Measurements from ENCODE around the gene ITPRID1. TPM values are rescaled to one million over a fixed set of nuclear protein-coding genes. Genes with fewer than 3 reads are reported as not detected.

The ITPRID1 gene
- total RNA-seq, 2 donors from 2014 or later: 5.6 to 21.8 TPM

- Histone ChIP-seq H3K27me3 (ENCODE audit: control insufficient read depth, insufficient read depth, low read length, poor library complexity, severe bottlenecking) (no peaks in the 10 kb centered on the region), H3K4me3 (ENCODE audit: low read length) (no peak overlapping the region), H3K9me3 (ENCODE audit: control insufficient read depth, low read length) (no peaks in the 10 kb centered on the region), H3K27ac (ENCODE audit: low read depth, low read length) (no peak overlapping the region), H3K36me3 (ENCODE audit: control insufficient read depth, insufficient read depth, low read length) (no peaks in the 10 kb centered on the region), H3K9ac (ENCODE audit: extremely low read depth, low read length, poor library complexity, severe bottlenecking) (no peak overlapping the region), H3K4me1 (ENCODE audit: control insufficient read depth, insufficient read depth, low read length) (peaks cover 6% of the 10 kb centered on the region)
- no peaks in the 10 kb centered on the region for H3K9me3 Mint-ChIP-seq
- H3K27me3 Mint-ChIP-seq (ENCODE audit: insufficient read depth): no peaks in the 10 kb centered on the region
- no peaks in the 10 kb centered on the region for H3K36me3 Mint-ChIP-seq (ENCODE audit: low read depth)
- H3K27ac Mint-ChIP-seq: no peak overlapping the region
- H3K4me1 Mint-ChIP-seq: peaks cover 30% of the 10 kb centered on the region
- no peak for TF ChIP-seq CTCF (conservative IDR thresholded peaks at IDR 0.05)
- H3K4me3 Mint-ChIP-seq: no peak overlapping the region
- WGBS, 2 experiments (ENCODE audit: insufficient coverage in 1 of 2, insufficient read length in 1 of 2): 95 to 100% methylated on average over 1 of the region's 1 CpG
- no peak for DNase-seq
Measured at GRCh38 chr7:31550432-31550831, 36.5 kb downstream of the ITPRID1 start.

- H3K9me3 ChIP-seq (ENCODE audit: control insufficient read depth, low read length): peaks cover 26% of the 10 kb centered on the region
- peaks cover 6% of the 10 kb centered on the region for H3K4me1 ChIP-seq (ENCODE audit: control insufficient read depth, insufficient read depth, low read length)
- no peak overlapping the region for H3K9ac ChIP-seq (ENCODE audit: extremely low read depth, low read length, poor library complexity, severe bottlenecking)
- Mint-ChIP-seq H3K36me3 (ENCODE audit: low read depth) (peaks cover 25% of the 10 kb centered on the region), H3K4me3 (no peak overlapping the region), H3K27ac (peak overlapping the region; percentile 14), H3K27me3 (ENCODE audit: insufficient read depth) (peaks cover 9% of the 10 kb centered on the region), H3K9me3 (peaks cover 12% of the 10 kb centered on the region), H3K4me1 (peaks cover 30% of the 10 kb centered on the region)
- no peak overlapping the region for H3K4me3 ChIP-seq (ENCODE audit: low read length)
- no peak for DNase-seq
- no peak for TF ChIP-seq CTCF (conservative IDR thresholded peaks at IDR 0.05)
- no peak overlapping the region for H3K27ac ChIP-seq (ENCODE audit: low read depth, low read length)
- peaks cover 16% of the 10 kb centered on the region for H3K36me3 ChIP-seq (ENCODE audit: control insufficient read depth, insufficient read depth, low read length)
- H3K27me3 ChIP-seq (ENCODE audit: control insufficient read depth, insufficient read depth, low read length, poor library complexity, severe bottlenecking): peaks cover 8% of the 10 kb centered on the region
Measured at GRCh38 chr7:31553661-31554081, 39.8 kb downstream of the ITPRID1 start.

- WGBS, 2 experiments (ENCODE audit: insufficient coverage in 1 of 2, insufficient read length in 1 of 2): 67% methylated on average over 1 of the region's 1 CpG; no CpG with 5 or more reads in 1 of the 2 experiments
- H3K9ac ChIP-seq (ENCODE audit: extremely low read depth, low read length, poor library complexity, severe bottlenecking): no peak overlapping the region
- TF ChIP-seq CTCF (conservative IDR thresholded peaks at IDR 0.05): no peak
Measured at GRCh38 chr7:31562002-31562401, 48.1 kb downstream of the ITPRID1 start.

More at GRCh38 chr7:31562002-31562401, 48.1 kb downstream of the ITPRID1 start:
- peaks cover 14% of the 10 kb centered on the region for H3K36me3 Mint-ChIP-seq (ENCODE audit: low read depth)
- no peak overlapping the region for H3K27ac Mint-ChIP-seq
- Histone ChIP-seq H3K27me3 (ENCODE audit: control insufficient read depth, insufficient read depth, low read length, poor library complexity, severe bottlenecking) (peaks cover 50% of the 10 kb centered on the region), H3K27ac (ENCODE audit: low read depth, low read length) (no peak overlapping the region), H3K9me3 (ENCODE audit: control insufficient read depth, low read length) (peaks cover 20% of the 10 kb centered on the region), H3K4me1 (ENCODE audit: control insufficient read depth, insufficient read depth, low read length) (peaks cover 8% of the 10 kb centered on the region), H3K4me3 (ENCODE audit: low read length) (no peak overlapping the region), H3K36me3 (ENCODE audit: control insufficient read depth, insufficient read depth, low read length) (peaks cover 9% of the 10 kb centered on the region)
- peaks cover 37% of the 10 kb centered on the region for H3K27me3 Mint-ChIP-seq (ENCODE audit: insufficient read depth)
- no peak overlapping the region for H3K4me3 Mint-ChIP-seq
- peaks cover 8% of the 10 kb centered on the region for H3K9me3 Mint-ChIP-seq
- peaks cover 21% of the 10 kb centered on the region for H3K4me1 Mint-ChIP-seq
- no peak for DNase-seq

All from endodermal cell (in vitro differentiated cells).